ENCODE results near the gene SH2D1B.

Gene SH2D1B

GRCh38 chr1:162351246-162351842 lies 60.6 kb downstream of the SH2D1B start:
- no peak overlapping the region for H3K4me3 ChIP-seq (ENCODE audit: low read depth, low read length)
- TF ChIP-seq, protein P1, sequence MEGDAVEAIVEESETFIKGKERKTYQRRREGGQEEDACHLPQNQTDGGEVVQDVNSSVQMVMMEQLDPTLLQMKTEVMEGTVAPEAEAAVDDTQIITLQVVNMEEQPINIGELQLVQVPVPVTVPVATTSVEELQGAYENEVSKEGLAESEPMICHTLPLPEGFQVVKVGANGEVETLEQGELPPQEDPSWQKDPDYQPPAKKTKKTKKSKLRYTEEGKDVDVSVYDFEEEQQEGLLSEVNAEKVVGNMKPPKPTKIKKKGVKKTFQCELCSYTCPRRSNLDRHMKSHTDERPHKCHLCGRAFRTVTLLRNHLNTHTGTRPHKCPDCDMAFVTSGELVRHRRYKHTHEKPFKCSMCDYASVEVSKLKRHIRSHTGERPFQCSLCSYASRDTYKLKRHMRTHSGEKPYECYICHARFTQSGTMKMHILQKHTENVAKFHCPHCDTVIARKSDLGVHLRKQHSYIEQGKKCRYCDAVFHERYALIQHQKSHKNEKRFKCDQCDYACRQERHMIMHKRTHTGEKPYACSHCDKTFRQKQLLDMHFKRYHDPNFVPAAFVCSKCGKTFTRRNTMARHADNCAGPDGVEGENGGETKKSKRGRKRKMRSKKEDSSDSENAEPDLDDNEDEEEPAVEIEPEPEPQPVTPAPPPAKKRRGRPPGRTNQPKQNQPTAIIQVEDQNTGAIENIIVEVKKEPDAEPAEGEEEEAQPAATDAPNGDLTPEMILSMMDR (IDR thresholded peaks at IDR 0.05; ENCODE audit: low read depth, low read length): no peak

DNA sequence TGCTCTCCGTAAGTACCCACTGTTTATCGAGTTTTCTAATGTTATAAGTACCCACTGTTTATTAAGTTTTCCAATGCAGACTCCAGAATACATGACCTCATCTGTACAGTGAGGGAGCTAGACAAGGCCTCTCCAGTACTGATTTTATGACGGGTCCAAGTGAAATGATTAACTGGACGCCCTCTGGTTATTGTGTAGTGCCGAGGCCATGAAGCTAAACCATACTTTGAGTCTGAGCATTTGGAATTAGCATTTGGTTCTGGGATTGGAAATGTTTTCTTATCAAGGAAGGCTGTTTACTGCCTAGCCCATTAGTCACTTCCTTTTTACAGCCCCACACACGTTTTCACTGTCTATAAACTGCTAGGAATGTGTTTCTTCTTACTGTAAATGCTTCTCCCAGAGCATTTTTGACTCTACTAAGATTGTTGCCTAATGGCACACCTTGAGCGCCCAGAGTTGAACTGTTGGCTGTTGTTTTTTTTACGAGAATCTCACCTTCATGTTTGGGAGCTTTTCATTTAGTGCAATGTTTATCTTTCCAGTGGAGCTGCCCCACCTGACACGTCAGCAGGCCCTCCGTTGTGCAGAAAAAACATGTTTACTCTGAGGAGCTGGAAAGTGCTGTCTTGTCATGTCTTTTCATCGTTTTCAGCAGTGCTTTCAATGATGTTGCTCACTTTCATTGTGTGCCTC lies 62.2 kb downstream of the SH2D1B start:
- TF ChIP-seq, protein P1 (IDR thresholded peaks at IDR 0.05; ENCODE audit: low read depth, low read length): no peak
- no peak overlapping the region for H3K4me3 ChIP-seq (ENCODE audit: low read depth, low read length)

DNA sequence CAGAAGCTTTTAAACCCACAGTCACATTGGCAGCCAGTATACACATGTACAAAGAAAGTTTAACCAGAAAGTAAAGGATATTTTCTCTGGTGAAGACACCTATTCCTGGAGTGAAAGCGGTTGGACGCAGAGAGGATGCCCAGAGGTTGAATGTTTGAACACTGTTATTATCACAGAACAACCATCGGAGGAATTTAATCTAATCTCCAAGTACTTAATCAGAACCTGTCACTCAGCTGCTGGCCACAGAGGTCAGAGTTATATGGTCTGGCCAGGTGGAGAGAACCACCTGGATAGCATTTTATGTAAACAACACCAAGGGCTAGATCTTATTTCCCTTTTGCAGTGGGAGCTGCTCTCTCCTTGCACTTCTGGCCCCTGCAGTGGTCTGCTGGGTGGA lies 64.7 kb downstream of the SH2D1B start:
- no peak overlapping the region for H3K4me3 ChIP-seq (ENCODE audit: low read depth, low read length)

More for the DNA sequence above, 64.7 kb downstream of the SH2D1B start:
- TF ChIP-seq, protein P1 (IDR thresholded peaks at IDR 0.05; ENCODE audit: low read depth, low read length): no peak

All from WI38 (cell line).